SK-N-SH (cell line): Measurements from ENCODE around the gene CIP2A. TPM values are rescaled to one million over a fixed set of nuclear protein-coding genes. Genes with fewer than 3 reads are reported as not detected.

Source experiments
- CTCF ChIA-PET: fragments of 300-600, 350-600 bp; formaldehyde crosslinking; extraction: SDS; loops from one replicate; lab custom pipeline; 2021; lab: Yijun Ruan, JAX
- POLR2A ChIA-PET: fragments of 350-600 bp; sonication (Branson Sonifier 250); formaldehyde crosslinking; extraction: SDS; loops from one replicate; lab custom pipeline; 2020; ENCODE audit warnings: antibody characterized with exemption, inconsistent platforms; lab: Yijun Ruan, JAX
- DNase-seq: peaks from one replicate; pipeline ENCODE4 v3.0.0; 2012
- H2AFZ ChIP-seq: fragments of 200-600 bp; sonication (generic); 2 replicates; pipeline ENCODE4 v1.8.1; 2016; ENCODE audit warnings: antibody characterized with exemption, mild to moderate bottlenecking, low read depth
- H3F3A ChIP-seq: fragments of 200-600 bp; sonication (generic); replicated peaks from 2 replicates; pipeline ENCODE3; 2016; ENCODE audit warnings: antibody characterized with exemption, mild to moderate bottlenecking; ENCODE audit not compliant: insufficient read depth
- H3K27ac ChIP-seq, 2 experiments: fragments of 200-500 bp in 1 of 2; fragments of 200-600 bp in 1 of 2; sonication (Bioruptor generic) in 1 of 2; sonication (generic), shearing (Covaris generic) in 1 of 2; 2 replicates each; pipeline versions ENCODE4 v1.5.1 to v1.6.1; 2014 to 2016; ENCODE audit warnings: low read depth in 2 of 2, inconsistent platforms in 1 of 2, low read length in 1 of 2, mild to moderate bottlenecking in 1 of 2, mixed read lengths in 1 of 2
- H3K27me3 ChIP-seq: fragments of 200-600 bp; sonication (generic), shearing (Covaris generic); 2 replicates; pipeline ENCODE4 v1.6.1; 2016; ENCODE audit warnings: mixed run types; ENCODE audit not compliant: insufficient read depth
- H3K36me3 ChIP-seq, 2 experiments: fragments of 200-500 bp in 1 of 2; fragments of 200-600 bp in 1 of 2; sonication (Bioruptor generic) in 1 of 2; sonication (generic) in 1 of 2; replicated peaks in 1 of 2; 2 replicates each; pipeline versions ENCODE3 to v1.5.1; 2014 to 2016; ENCODE audit warnings: low read length in 1 of 2, mild to moderate bottlenecking in 1 of 2; ENCODE audit not compliant: insufficient read depth in 2 of 2, control insufficient read depth in 1 of 2
- H3K4me1 ChIP-seq, 2 experiments: fragments of 200-500 bp in 1 of 2; fragments of 200-600 bp in 1 of 2; sonication (Bioruptor generic) in 1 of 2; sonication (generic), shearing (Covaris generic) in 1 of 2; 2 replicates each; pipeline versions ENCODE4 v1.5.1 to v1.6.1; 2014 to 2016; ENCODE audit warnings: low read depth in 1 of 2, low read length in 1 of 2, mixed run types in 1 of 2; ENCODE audit not compliant: insufficient read depth in 2 of 2, control insufficient read depth in 1 of 2
- H3K4me2 ChIP-seq: fragments of 200-600 bp; sonication (generic), shearing (Covaris generic); 2 replicates; pipeline ENCODE4 v1.6.1; 2017; ENCODE audit warnings: mixed run types
- H3K4me3 ChIP-seq, 2 experiments: fragments of 200-500 bp in 1 of 2; fragments of 200-600 bp in 1 of 2; sonication (Bioruptor generic) in 1 of 2; sonication (generic), shearing (Covaris generic) in 1 of 2; 2 replicates each; pipeline versions ENCODE4 v1.5.1 to v1.8.1; 2014 to 2016; ENCODE audit warnings: low read depth in 2 of 2, inconsistent platforms in 1 of 2, low read length in 1 of 2, mild to moderate bottlenecking in 1 of 2, mixed read lengths in 1 of 2, moderate library complexity in 1 of 2
- H3K79me2 ChIP-seq: fragments of 200-600 bp; sonication (generic); 2 replicates; pipeline ENCODE4 v1.8.1; 2017; ENCODE audit warnings: mild to moderate bottlenecking; ENCODE audit not compliant: insufficient read depth
- H3K9ac ChIP-seq: fragments of 200-600 bp; sonication (generic); 2 replicates; pipeline ENCODE4 v1.6.1; 2017; ENCODE audit warnings: mixed run types
- H3K9me2 ChIP-seq: fragments of 200-600 bp; sonication (generic); 2 replicates; pipeline ENCODE4 v1.6.1; 2017; ENCODE audit warnings: mixed run types
- H3K9me3 ChIP-seq: fragments of 200-600 bp; sonication (generic); 2 replicates; pipeline ENCODE4 v1.6.1; 2017; ENCODE audit warnings: mixed run types, mild to moderate bottlenecking, moderate library complexity
- H4K20me1 ChIP-seq: fragments of 200-600 bp; sonication (generic); 2 replicates; pipeline ENCODE4 v1.6.1; 2017; ENCODE audit warnings: mild to moderate bottlenecking, mixed run types; ENCODE audit not compliant: insufficient read depth
- CHD2 ChIP-seq: fragments of 150-350 bp; IDR thresholded peaks from 2 replicates; pipeline ENCODE4 v1.6.1; 2018; ENCODE audit warnings: low read length; ENCODE audit not compliant: partially characterized antibody
- ELF1 ChIP-seq: IDR thresholded peaks from 2 replicates; pipeline ENCODE4 v1.4.0; 2012
- EP300 ChIP-seq, 2 experiments: IDR thresholded peaks; 2 replicates each; pipeline versions ENCODE4 v1.4.0 to v1.6.1; 2012; ENCODE audit warnings: borderline replicate concordance in 1 of 2, low read depth in 1 of 2, low read length in 1 of 2
- EZH2phosphoT487 ChIP-seq: fragments of 200-600 bp; sonication (generic); IDR thresholded peaks from 2 replicates; pipeline ENCODE4 v1.6.1; 2017; ENCODE audit warnings: low read depth, mixed run types, mild to moderate bottlenecking, antibody characterized with exemption, moderate library complexity, borderline replicate concordance
- GATA2 ChIP-seq: sonication (generic); formaldehyde crosslinking; IDR thresholded peaks from 2 replicates; pipeline ENCODE4 v1.5.0; 2020; ENCODE audit warnings: mild to moderate bottlenecking, missing genetic modification reagents
- MEF2A ChIP-seq: IDR thresholded peaks from 2 replicates; pipeline ENCODE4 v1.4.0; 2012; ENCODE audit warnings: low read depth, borderline replicate concordance
- MXI1 ChIP-seq: IDR thresholded peaks from 2 replicates; pipeline ENCODE4 v1.6.1; 2012; ENCODE audit warnings: mild to moderate bottlenecking, low read depth, low read length, improper control_type of control experiment
- NFIC ChIP-seq: IDR thresholded peaks from 2 replicates; pipeline ENCODE4 v1.4.0; 2012; ENCODE audit warnings: borderline replicate concordance
- RAD21 ChIP-seq: IDR thresholded peaks from 2 replicates; pipeline ENCODE4 v1.6.1; 2012; ENCODE audit warnings: mild to moderate bottlenecking, low read length
- RXRA ChIP-seq: IDR thresholded peaks from 2 replicates; pipeline ENCODE4 v1.4.0; 2012; ENCODE audit warnings: low read depth, mild to moderate bottlenecking, borderline replicate concordance
- SIN3A ChIP-seq: IDR thresholded peaks from 2 replicates; pipeline ENCODE4 v1.6.1; 2012; ENCODE audit warnings: low read depth, mild to moderate bottlenecking, low read length, moderate library complexity, borderline replicate concordance
- SMC3 ChIP-seq: IDR thresholded peaks from 2 replicates; pipeline ENCODE4 v1.6.1; 2012; ENCODE audit warnings: low read depth, low read length, improper control_type of control experiment
- TAF1 ChIP-seq: IDR thresholded peaks from 2 replicates; pipeline ENCODE4 v1.6.1; 2012; ENCODE audit warnings: low read depth, mild to moderate bottlenecking, low read length, moderate library complexity, borderline replicate concordance
- YY1 ChIP-seq: IDR thresholded peaks from 2 replicates; pipeline ENCODE4 v1.4.0; 2012; ENCODE audit warnings: low read depth, mild to moderate bottlenecking
- whole genome bisulfite sequencing: methylation state at CpG from one replicate; pipeline ENCODE4 v1.1.6; 2017; ENCODE audit warnings: low lambda C conversion rate; 5-methylcytosine and 5-hydroxymethylcytosine counted together
- polyA plus RNA-seq, 3 experiments: library from polyadenylated mRNA; depleted of rRNA; stranded (reverse); fragments of >200 nt; gene quantifications; 2 replicates each; pipeline ENCODE4 v1.2.3, GENCODE V29; 2012
- TF ChIP-seq, protein P1 (sequence below): fragments of 200-600 bp; sonication (generic); IDR thresholded peaks from 2 replicates; pipeline ENCODE4 v1.6.1; 2017; ENCODE audit warnings: antibody characterized with exemption, mild to moderate bottlenecking, moderate library complexity
- TF ChIP-seq, protein P2 (sequence below): fragments of 150-350 bp; IDR thresholded peaks from 2 replicates; pipeline ENCODE4 v1.6.1; 2017; ENCODE audit warnings: antibody characterized with exemption, low read length, low read depth, borderline replicate concordance
- TF ChIP-seq, protein P3 (sequence below): IDR thresholded peaks from 2 replicates; pipeline ENCODE4 v1.4.0; 2012; ENCODE audit warnings: low read depth, borderline replicate concordance

The CIP2A gene
- polyA plus RNA-seq, 1 of the 3 experiments (the other 2 are of a cell fraction) = 7.1 TPM

DNA sequence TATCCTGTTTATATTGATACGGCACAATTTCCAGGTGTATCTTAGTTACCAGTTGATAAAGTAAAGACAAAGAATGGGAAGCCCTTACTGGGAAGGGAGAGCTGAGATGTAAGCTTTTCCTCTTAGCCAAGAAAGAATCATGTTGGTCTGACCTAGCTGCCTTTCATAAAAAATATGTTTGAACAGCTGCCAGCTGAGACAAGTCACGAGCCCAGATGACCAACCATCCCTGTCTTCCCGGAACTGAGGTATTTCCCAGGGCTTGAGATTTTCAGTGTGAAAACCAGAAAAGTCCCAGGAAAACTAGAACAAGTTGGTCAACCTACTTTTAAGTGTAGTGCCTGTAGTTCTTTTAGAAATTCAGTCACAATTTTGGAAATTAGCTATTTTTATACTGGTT, 75.3 kb downstream of the CIP2A start:
- Histone ChIP-seq H3K4me2 (no peak overlapping the region), H3K9ac (no peak overlapping the region), H3K4me3 (no peak overlapping the region), H3K27me3 (no peaks in the 10 kb centered on the region), H3F3A (no peaks in the 10 kb centered on the region), H4K20me1 (no peaks in the 10 kb centered on the region), H3K36me3 (no peaks in the 10 kb centered on the region), H2AFZ (no peak overlapping the region), H3K9me2 (no peaks in the 10 kb centered on the region), H3K4me1 (peaks cover 0 to 15% of the 10 kb centered on the region in 2 experiments; a peak in 2 of 4 replicates), H3K27ac (no peak overlapping the region), H3K79me2 (no peaks in the 10 kb centered on the region), H3K9me3 (no peaks in the 10 kb centered on the region)
- DNase-seq = no peak
- ChIA-PET POLR2A (no interaction called here), CTCF (interaction anchor here (0.6 to 0.9 kb wide), 3 partner anchors 11 to 108 kb away, joined by 3 read pairs; no protein-coding TSS in a partner anchor)
- WGBS = 56% methylated on average over 3 of the region's 3 CpGs
- TF ChIP-seq NFIC = no peak
- no peak for TF ChIP-seq YY1
- no peak for TF ChIP-seq MXI1
- no peak for TF ChIP-seq EZH2phosphoT487
- TF ChIP-seq, protein P1, sequence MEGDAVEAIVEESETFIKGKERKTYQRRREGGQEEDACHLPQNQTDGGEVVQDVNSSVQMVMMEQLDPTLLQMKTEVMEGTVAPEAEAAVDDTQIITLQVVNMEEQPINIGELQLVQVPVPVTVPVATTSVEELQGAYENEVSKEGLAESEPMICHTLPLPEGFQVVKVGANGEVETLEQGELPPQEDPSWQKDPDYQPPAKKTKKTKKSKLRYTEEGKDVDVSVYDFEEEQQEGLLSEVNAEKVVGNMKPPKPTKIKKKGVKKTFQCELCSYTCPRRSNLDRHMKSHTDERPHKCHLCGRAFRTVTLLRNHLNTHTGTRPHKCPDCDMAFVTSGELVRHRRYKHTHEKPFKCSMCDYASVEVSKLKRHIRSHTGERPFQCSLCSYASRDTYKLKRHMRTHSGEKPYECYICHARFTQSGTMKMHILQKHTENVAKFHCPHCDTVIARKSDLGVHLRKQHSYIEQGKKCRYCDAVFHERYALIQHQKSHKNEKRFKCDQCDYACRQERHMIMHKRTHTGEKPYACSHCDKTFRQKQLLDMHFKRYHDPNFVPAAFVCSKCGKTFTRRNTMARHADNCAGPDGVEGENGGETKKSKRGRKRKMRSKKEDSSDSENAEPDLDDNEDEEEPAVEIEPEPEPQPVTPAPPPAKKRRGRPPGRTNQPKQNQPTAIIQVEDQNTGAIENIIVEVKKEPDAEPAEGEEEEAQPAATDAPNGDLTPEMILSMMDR = no peak
- TF ChIP-seq MEF2A = no peak
- TF ChIP-seq, protein P2, sequence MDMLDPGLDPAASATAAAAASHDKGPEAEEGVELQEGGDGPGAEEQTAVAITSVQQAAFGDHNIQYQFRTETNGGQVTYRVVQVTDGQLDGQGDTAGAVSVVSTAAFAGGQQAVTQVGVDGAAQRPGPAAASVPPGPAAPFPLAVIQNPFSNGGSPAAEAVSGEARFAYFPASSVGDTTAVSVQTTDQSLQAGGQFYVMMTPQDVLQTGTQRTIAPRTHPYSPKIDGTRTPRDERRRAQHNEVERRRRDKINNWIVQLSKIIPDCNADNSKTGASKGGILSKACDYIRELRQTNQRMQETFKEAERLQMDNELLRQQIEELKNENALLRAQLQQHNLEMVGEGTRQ = no peak
- no peak for TF ChIP-seq RAD21
- TF ChIP-seq RXRA = no peak
- TF ChIP-seq EP300 (IDR thresholded peaks at IDR 0.05; ENCODE audit: borderline replicate concordance in 1 of 2, low read depth in 1 of 2, low read length in 1 of 2) = no peak
- TF ChIP-seq, protein P3, sequence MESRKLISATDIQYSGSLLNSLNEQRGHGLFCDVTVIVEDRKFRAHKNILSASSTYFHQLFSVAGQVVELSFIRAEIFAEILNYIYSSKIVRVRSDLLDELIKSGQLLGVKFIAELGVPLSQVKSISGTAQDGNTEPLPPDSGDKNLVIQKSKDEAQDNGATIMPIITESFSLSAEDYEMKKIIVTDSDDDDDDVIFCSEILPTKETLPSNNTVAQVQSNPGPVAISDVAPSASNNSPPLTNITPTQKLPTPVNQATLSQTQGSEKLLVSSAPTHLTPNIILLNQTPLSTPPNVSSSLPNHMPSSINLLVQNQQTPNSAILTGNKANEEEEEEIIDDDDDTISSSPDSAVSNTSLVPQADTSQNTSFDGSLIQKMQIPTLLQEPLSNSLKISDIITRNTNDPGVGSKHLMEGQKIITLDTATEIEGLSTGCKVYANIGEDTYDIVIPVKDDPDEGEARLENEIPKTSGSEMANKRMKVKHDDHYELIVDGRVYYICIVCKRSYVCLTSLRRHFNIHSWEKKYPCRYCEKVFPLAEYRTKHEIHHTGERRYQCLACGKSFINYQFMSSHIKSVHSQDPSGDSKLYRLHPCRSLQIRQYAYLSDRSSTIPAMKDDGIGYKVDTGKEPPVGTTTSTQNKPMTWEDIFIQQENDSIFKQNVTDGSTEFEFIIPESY = no peak

DNA sequence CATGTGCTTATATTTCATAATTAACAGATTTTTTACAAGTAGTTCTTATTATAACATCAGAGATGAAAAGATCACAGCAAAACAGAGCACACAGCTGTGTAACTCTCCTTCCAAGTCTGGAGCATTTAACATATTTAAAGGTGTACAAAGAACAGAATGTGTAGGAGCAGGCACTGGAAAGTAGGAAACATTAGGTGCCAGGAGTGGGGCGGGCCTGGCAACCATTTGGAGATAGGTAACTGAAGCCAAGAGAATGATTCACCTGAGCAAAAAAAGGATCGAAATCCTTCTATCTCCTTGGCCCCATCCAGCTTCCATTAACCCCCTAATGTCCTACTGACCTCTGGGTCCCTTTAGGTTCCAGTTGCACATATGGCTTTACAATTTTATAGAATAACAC, 76.6 kb downstream of the CIP2A start:
- Histone ChIP-seq H3K4me3 (no peak overlapping the region), H3K9me3 (no peaks in the 10 kb centered on the region), H3K4me1 (peaks cover 0 to 20% of the 10 kb centered on the region in 2 experiments; a peak in 2 of 4 replicates), H3K79me2 (no peaks in the 10 kb centered on the region), H3K4me2 (no peak overlapping the region), H3K27ac (no peak overlapping the region), H2AFZ (no peak overlapping the region), H3K9ac (no peak overlapping the region), H4K20me1 (no peaks in the 10 kb centered on the region), H3K9me2 (no peaks in the 10 kb centered on the region), H3F3A (no peaks in the 10 kb centered on the region), H3K36me3 (no peaks in the 10 kb centered on the region), H3K27me3 (no peaks in the 10 kb centered on the region)
- POLR2A ChIA-PET = no interaction called here
- WGBS = 59% methylated on average over 2 of the region's 2 CpGs
- TF ChIP-seq SIN3A (no peak), SMC3 (no peak), CHD2 (no peak), GATA2 (CRISPR knock-in tag) (no peak), MEF2A (no peak), RAD21 (no peak), YY1 (no peak), ELF1 (no peak), TAF1 (no peak)
- TF ChIP-seq, protein P3 = no peak
- DNase-seq = no peak
- CTCF ChIA-PET = interaction anchor here (0.7 to 3.8 kb wide), 4 partner anchors 18 to 39 kb away, joined by 3 to 11 read pairs (median 5); no protein-coding TSS in a partner anchor
